NT2/D1 (cell line): ENCODE measurements around the gene RPP25L.

Source experiments
- DNase-seq: peaks from one replicate; pipeline ENCODE4 v3.0.0-alpha.2; 2011; ENCODE audit warnings: low read depth, low spot score
- H3K27me3 ChIP-seq: 2 replicates; pipeline ENCODE4 v1.6.0; 2011; ENCODE audit warnings: mild to moderate bottlenecking; ENCODE audit not compliant: insufficient read length, insufficient read depth
- H3K36me3 ChIP-seq: 2 replicates; pipeline ENCODE4 v1.6.1; 2011; ENCODE audit warnings: mild to moderate bottlenecking, low read length, mixed read lengths; ENCODE audit not compliant: insufficient read depth, insufficient read length
- H3K4me1 ChIP-seq: 2 replicates; pipeline ENCODE4 v1.5.1; 2011; ENCODE audit not compliant: insufficient read depth, insufficient read length
- H3K4me3 ChIP-seq: 2 replicates; pipeline ENCODE4 v1.5.1; 2011; ENCODE audit warnings: low read depth; ENCODE audit not compliant: insufficient read length
- H3K9ac ChIP-seq: 2 replicates; pipeline ENCODE4 v1.6.0; 2011; ENCODE audit warnings: low read depth; ENCODE audit not compliant: insufficient read length
- H3K9me3 ChIP-seq: 2 replicates; pipeline ENCODE4 v1.5.1; 2011; ENCODE audit warnings: mild to moderate bottlenecking, low read length; ENCODE audit not compliant: insufficient read depth
- SUZ12 ChIP-seq: IDR thresholded peaks from 2 replicates; pipeline ENCODE4 v1.6.1; 2011; ENCODE audit not compliant: insufficient read length, insufficient read depth; ENCODE audit errors: extremely low read depth
- YY1 ChIP-seq: IDR thresholded peaks from 2 replicates; pipeline ENCODE4 v1.6.1; 2011; ENCODE audit not compliant: insufficient read length, insufficient read depth
- ZNF274 ChIP-seq: IDR thresholded peaks from 2 replicates; pipeline ENCODE4 v1.6.1; 2011; ENCODE audit warnings: mild to moderate bottlenecking, low read depth, low read length

The RPP25L gene

GRCh38 chr9:34611811-34612787 is at the start of gene RPP25L:
RPP25L (minus strand) TSS chr9:34612097; CDS start chr9:34611296, 801 bp downstream.
- TF ChIP-seq ZNF274 (no peak), YY1 (peak; percentile 55)
- no peak for DNase-seq
- H3K4me3 ChIP-seq, result peak within 1 kb of the TSS; percentile 90
- H3K9me3 ChIP-seq, result no peaks in the 10 kb centered on the region
- peaks cover 14% of the 10 kb centered on the region for H3K4me1 ChIP-seq
- peak within 1 kb of the TSS; percentile 94 for H3K9ac ChIP-seq
- no peaks in the 10 kb centered on the region for H3K27me3 ChIP-seq
- H3K36me3 ChIP-seq, result peaks cover 45% of the 10 kb centered on the region

GRCh38 chr9:34659592-34660253 is 47.8 kb upstream of the RPP25L start:
- TF ChIP-seq SUZ12 (no peak), YY1 (no peak), ZNF274 (no peak)
- DNase-seq, result no peak
- no peaks in the 10 kb centered on the region for H3K27me3 ChIP-seq
- H3K4me1 ChIP-seq, result peaks cover 8% of the 10 kb centered on the region
- no peaks in the 10 kb centered on the region for H3K9me3 ChIP-seq
- H3K9ac ChIP-seq, result no peak overlapping the region
- peaks cover 6% of the 10 kb centered on the region for H3K36me3 ChIP-seq
- H3K4me3 ChIP-seq, result no peak overlapping the region

- Histone ChIP-seq H3K9ac (no peak overlapping the region), H3K4me1 (peaks cover 9% of the 10 kb centered on the region), H3K4me3 (no peak overlapping the region), H3K27me3 (no peaks in the 10 kb centered on the region), H3K36me3 (peaks cover 6% of the 10 kb centered on the region), H3K9me3 (no peaks in the 10 kb centered on the region)
- DNase-seq, result no peak
- TF ChIP-seq YY1, result no peak
- no peak for TF ChIP-seq SUZ12
- no peak for TF ChIP-seq ZNF274
Observed at GRCh38 chr9:34658461-34658860, 46.6 kb upstream of the RPP25L start.

DNA sequence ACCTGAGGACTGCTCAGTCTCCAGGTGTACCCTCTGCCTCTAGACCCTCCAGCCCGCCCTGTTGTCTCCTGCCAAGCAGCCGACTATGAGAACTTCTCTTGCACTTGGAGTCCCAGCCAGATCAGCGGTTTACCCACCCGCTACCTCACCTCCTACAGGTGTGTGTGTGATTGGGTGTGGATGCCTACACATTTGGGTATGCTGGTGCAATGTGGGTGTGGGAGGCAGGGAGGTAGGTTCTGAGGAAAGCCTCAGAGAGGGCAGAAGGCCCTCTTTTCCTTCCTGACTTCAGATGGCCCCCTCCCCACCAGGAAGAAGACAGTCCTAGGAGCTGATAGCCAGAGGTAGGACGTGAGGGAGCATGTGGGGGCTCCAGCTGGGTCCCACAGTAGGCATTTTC is 45.1 kb upstream of the RPP25L start:
- no peak for DNase-seq
- Histone ChIP-seq H3K4me1 (peaks cover 23% of the 10 kb centered on the region), H3K4me3 (no peak overlapping the region), H3K27me3 (no peaks in the 10 kb centered on the region), H3K9ac (no peak overlapping the region), H3K9me3 (no peaks in the 10 kb centered on the region), H3K36me3 (peaks cover 6% of the 10 kb centered on the region)
- TF ChIP-seq SUZ12 (no peak), ZNF274 (no peak), YY1 (no peak)

GRCh38 chr9:34655394-34655793 is 43.5 kb upstream of the RPP25L start:
- peaks cover 14% of the 10 kb centered on the region for H3K36me3 ChIP-seq
- no peak overlapping the region for H3K4me3 ChIP-seq
- H3K4me1 ChIP-seq, result peaks cover 26% of the 10 kb centered on the region
- no peaks in the 10 kb centered on the region for H3K9me3 ChIP-seq
- no peak overlapping the region for H3K9ac ChIP-seq
- no peaks in the 10 kb centered on the region for H3K27me3 ChIP-seq
- TF ChIP-seq YY1 (no peak), SUZ12 (no peak), ZNF274 (no peak)
- DNase-seq, result no peak

GRCh38 chr9:34654323-34655051 is 42.6 kb upstream of the RPP25L start:
- Histone ChIP-seq H3K4me1 (peaks cover 26% of the 10 kb centered on the region), H3K36me3 (peaks cover 17% of the 10 kb centered on the region), H3K9ac (no peak overlapping the region), H3K27me3 (no peaks in the 10 kb centered on the region), H3K4me3 (no peak overlapping the region), H3K9me3 (no peaks in the 10 kb centered on the region)
- TF ChIP-seq SUZ12 (no peak), YY1 (no peak), ZNF274 (no peak)
- no peak for DNase-seq
